HFF-Myc (cell line): Measurements from ENCODE around the gene NAPA.

ENCODE experiments used
- DNase-seq: peaks from one replicate; pipeline ENCODE4 v3.0.0-alpha.2; 2011; ENCODE audit warnings: low read depth; ENCODE audit errors: extremely low read depth
- H3K4me3 ChIP-seq: replicated peaks from 2 replicates; pipeline ENCODE4 v1.5.1; 2011; ENCODE audit warnings: low read depth, mild to moderate bottlenecking, control low read depth, low read length
- CTCF ChIP-seq: IDR thresholded peaks from 2 replicates; pipeline ENCODE4 v1.5.1; 2012; ENCODE audit warnings: mild to moderate bottlenecking, low read depth, low read length, control low read depth; ENCODE audit errors: missing control alignments

The NAPA gene

DNA sequence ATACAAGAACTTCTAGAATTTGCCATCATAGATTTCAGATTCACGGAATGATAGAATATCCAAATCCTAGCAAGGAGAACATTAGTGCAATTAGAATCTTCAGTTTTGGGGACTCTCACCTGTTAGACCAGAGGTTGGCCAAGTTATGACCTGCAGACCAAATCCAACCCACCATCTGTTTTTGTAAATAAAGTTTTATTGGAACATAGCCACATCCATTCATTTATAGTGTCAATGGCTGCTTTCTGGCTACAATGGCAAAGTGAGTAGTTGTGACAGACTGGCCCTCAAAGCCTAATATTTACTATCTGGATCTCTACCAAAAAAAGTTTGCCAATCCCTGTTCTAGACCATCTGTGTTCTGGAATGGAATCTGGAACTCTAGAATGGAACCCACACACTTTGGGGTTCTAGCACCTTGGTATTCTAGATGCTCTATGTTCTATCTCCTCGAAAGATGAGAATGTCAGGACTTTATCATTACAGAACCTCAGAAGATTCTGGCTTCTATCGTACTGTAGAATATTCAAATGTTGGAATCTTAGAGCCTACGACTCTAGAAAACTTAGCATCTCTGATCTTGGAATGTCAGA lies 33.3 kb downstream of the NAPA start:
- H3K4me3 ChIP-seq, result no peak overlapping the region
- TF ChIP-seq CTCF, result no peak

DNA sequence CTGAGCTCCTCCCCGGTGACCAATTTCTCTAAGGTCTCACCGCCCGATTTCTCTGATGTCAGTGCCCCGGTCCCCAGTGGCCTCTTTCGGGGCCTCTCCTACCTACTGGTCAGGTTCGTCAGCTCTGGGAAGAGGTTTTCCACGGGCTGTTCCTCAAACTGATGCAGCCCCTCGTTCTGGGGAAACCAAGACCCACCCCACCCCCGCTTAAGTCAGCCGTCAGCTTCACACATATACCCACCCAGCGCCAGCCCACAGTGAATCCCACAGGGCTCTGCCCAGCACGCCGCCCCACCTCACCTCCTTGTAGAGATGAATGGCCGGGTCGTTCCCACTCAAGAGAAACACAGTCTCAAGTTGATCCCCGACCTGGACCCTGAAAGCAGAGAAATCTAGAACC lies 34.2 kb downstream of the NAPA start:
- H3K4me3 ChIP-seq, result no peak overlapping the region
- DNase-seq, result no peak
- no peak for TF ChIP-seq CTCF

More for the DNA sequence above, 33.3 kb downstream of the NAPA start:
- DNase-seq, result no peak

DNA sequence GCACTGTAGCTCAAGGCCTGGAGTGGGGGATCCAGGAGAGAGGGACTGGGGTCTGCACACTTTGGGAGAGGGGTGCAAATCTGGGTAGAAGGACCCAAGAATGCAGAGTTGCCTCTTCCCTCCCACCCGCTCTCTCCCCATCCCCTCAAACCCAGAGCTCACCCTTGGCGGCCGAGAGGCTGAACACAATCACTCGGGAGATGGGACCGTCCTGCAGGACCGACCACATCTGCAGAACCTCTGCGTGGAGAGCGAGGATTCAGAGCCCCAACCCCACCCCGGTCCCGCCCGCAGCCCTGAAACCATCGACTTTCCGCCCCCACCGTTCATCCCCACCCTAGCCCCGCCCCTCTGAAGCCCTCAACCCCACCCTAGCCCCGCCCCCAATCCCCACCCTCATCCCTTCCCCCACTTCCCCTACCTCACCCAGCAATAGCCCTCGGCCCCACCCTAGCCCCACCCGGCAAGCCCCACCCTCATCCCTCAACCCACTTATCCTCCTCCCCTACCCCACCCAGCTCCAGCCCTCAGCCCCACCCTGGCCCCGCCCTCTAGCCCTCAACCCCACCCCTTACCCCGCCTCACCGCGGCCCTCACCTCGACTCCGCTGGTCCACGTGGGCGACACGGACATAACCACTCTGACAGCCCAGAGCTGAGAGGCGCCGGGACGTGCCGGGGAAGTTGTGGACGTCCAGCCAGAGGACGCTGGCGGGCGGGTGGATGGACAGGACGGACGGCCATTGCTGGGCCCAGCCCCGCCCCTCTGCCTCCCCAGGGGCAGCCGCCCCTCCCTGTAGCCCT lies 35.0 kb downstream of the NAPA start:
- DNase-seq, result no peak
- no peak overlapping the region for H3K4me3 ChIP-seq
- TF ChIP-seq CTCF, result no peak

- H3K4me3 ChIP-seq, result no peak overlapping the region
- no peak for TF ChIP-seq CTCF
- no peak for DNase-seq
These were observed 38.4 kb downstream of the NAPA start for GRCh38 chr19:47476438-47476972.

DNA sequence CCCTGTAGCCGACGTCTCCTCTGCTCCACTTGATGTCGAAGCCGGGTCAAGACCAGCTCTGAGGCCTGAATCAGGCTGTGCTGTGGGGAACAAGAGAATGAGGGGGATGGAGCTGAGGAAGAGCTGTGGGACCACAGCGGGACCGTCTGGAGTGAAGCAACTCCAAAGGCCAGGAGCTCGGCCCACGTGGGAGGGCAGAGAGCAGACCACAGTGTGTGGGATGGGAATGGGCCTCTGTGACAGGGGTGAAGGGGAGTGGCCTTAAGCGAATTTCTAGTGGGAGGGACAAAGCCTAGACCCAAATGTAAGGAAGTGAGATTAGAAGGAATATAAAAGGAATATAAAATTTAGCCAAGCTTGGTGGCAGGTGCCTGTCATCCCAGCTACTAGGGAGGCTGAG lies 39.4 kb downstream of the NAPA start:
- H3K4me3 ChIP-seq, result no peak overlapping the region
- TF ChIP-seq CTCF, result no peak
- DNase-seq, result no peak

- no peak overlapping the region for H3K4me3 ChIP-seq
- DNase-seq, result no peak
- TF ChIP-seq CTCF, result no peak
These were observed 41.5 kb downstream of the NAPA start for GRCh38 chr19:47473336-47473735.
